ENCODE measurements around the gene ATP1A2. TPM values are rescaled to one million over a fixed set of nuclear protein-coding genes. Genes with fewer than 3 reads are reported as not detected.
A peak's percentile ranks its signal among the peaks of the same experiment; 100 is the strongest.

Gene ATP1A2
- total and polyA plus RNA-seq, 2 of the 8 experiments (the other 6 are each of a cell fraction or from before 2014, with no cell fraction given) = 39.7 to 40.8 TPM

DNA sequence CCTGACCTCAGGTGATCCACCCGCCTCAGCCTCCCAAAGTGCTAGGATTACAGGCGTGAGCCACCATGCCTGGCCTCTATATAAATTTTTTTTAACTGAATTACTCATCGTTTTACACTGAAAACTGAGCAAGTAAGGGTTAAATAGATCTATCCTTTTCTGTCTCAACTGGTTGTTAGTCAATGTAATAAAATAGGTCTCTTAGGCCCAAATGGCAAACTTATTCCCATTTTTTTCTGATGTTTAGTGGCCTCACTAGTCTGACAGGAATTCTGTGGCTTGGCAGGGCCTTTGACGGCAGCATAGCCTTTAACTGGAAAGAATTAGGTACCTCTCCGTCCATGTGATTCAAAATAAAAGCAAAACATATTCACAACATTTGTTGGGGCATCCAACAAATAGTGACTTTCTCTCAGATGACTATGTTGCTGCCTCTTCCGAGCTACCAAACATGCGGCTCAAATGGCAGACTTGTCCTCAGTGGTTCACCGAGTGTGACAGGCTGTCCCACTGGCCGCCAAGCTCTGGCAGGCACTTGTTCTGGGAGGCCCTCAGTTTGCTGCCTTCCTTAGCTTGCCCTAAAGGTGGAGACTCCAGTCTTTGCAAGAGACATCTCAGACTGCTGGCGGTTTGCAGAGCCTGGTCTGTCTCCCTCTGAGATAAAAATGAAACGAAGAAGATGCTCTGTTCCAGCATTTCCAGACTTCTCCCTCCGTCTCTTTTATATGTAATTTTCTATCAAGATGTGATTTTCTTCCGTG lies 53.2 kb downstream of the ATP1A2 start (continued):
- peak; percentile 57 to 66 for TF ChIP-seq RAD21 (IDR thresholded peaks at IDR 0.05 in 1 of 2, conservative IDR thresholded peaks at IDR 0.05 in 1 of 2; ENCODE audit: low read depth in 2 of 2, low read length in 2 of 2)
